Cardiac muscle cell (in vitro differentiated cells and primary cell): ENCODE measurements around the gene ERC1. TPM values are rescaled to one million over a fixed set of nuclear protein-coding genes. Genes with fewer than 3 reads are reported as not detected.

Source experiments
- DNase-seq, 2 donors: peaks; one replicate each; pipeline versions ENCODE4 v3.0.0 to v3.0.0-alpha.2; 2010 to 2017; ENCODE audit warnings: low read depth in 1 of 2, low spot score in 1 of 2
- H3K27ac ChIP-seq: fragments of 200-600 bp; sonication (generic); 2 replicates; pipeline ENCODE4 v1.5.1; 2016
- H3K27me3 ChIP-seq: fragments of 200-600 bp; sonication (generic); 2 replicates; pipeline ENCODE4 v1.6.0; 2016; ENCODE audit warnings: control low read depth
- H3K36me3 ChIP-seq: fragments of 200-600 bp; sonication (generic); 2 replicates; pipeline ENCODE4 v1.5.1; 2016; ENCODE audit warnings: control low read depth
- H3K4me1 ChIP-seq: fragments of 200-600 bp; sonication (generic); 2 replicates; pipeline ENCODE4 v1.8.1; 2017; ENCODE audit warnings: low read depth, mild to moderate bottlenecking, mixed run types
- H3K4me3 ChIP-seq: fragments of 200-600 bp; sonication (generic); 2 replicates; pipeline ENCODE4 v1.5.1; 2016; ENCODE audit warnings: mild to moderate bottlenecking
- H3K9me3 ChIP-seq: fragments of 200-600 bp; sonication (generic); 2 replicates; pipeline ENCODE4 v1.5.1; 2017; ENCODE audit warnings: low read depth, mild to moderate bottlenecking, control low read depth
- CTCF ChIP-seq: IDR thresholded peaks from 2 replicates; pipeline ENCODE4 v1.5.1; 2012; ENCODE audit warnings: low read depth, mild to moderate bottlenecking, low read length
- polyA plus RNA-seq: library from polyadenylated mRNA; unstranded; fragments of >200 nt; fragmentation: Nextera tagmentation; extraction: Ambion mirVana; gene quantifications from 2 replicates; pipeline ENCODE4 v1.2.1, GENCODE V29; 2016
- total RNA-seq: library from RNA; depleted of rRNA; stranded (reverse); fragments of >200 nt; gene quantifications from 2 replicates; pipeline ENCODE4 v1.2.3, GENCODE V29; 2016

The ERC1 gene
- total and polyA plus RNA-seq, 2 experiments from 2014 or later, result 34.1 to 46.3 TPM

DNA sequence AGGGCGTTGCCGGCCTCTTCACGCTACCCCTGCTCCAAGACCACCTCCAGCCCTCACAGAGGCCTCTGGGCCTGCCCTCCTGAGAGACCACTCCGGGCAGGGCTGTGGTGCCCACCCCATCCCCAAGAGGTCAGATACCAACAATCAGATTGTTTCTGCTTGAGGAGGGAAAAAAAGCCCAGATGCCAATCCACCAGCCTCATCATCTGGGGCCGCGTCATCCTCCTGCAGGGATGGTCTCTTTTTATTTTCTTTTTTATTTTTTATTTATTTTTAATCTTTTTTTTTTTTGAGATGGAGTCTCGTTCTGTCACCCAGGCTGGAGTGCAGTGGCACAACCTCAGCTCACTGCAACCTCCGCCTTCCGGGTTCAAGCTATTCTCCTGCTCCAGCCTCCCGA, 510.0 kb downstream of the ERC1 start:
- no peak for TF ChIP-seq CTCF
- no peak overlapping the region for H3K4me3 ChIP-seq
- no peak overlapping the region for H3K27ac ChIP-seq
- no peaks in the 10 kb centered on the region for H3K4me1 ChIP-seq
- no peaks in the 10 kb centered on the region for H3K27me3 ChIP-seq
- DNase-seq, result no peak
- H3K36me3 ChIP-seq, result no peaks in the 10 kb centered on the region
- H3K9me3 ChIP-seq, result no peaks in the 10 kb centered on the region

GRCh38 chr12:1501695-1502378, 510.8 kb downstream of the ERC1 start:
- peak overlapping the region; percentile 21 for H3K27ac ChIP-seq
- no peak for DNase-seq
- no peaks in the 10 kb centered on the region for H3K27me3 ChIP-seq
- H3K9me3 ChIP-seq, result no peaks in the 10 kb centered on the region
- H3K36me3 ChIP-seq, result no peaks in the 10 kb centered on the region
- TF ChIP-seq CTCF, result no peak
- H3K4me1 ChIP-seq, result no peaks in the 10 kb centered on the region
- H3K4me3 ChIP-seq, result no peak overlapping the region

DNA sequence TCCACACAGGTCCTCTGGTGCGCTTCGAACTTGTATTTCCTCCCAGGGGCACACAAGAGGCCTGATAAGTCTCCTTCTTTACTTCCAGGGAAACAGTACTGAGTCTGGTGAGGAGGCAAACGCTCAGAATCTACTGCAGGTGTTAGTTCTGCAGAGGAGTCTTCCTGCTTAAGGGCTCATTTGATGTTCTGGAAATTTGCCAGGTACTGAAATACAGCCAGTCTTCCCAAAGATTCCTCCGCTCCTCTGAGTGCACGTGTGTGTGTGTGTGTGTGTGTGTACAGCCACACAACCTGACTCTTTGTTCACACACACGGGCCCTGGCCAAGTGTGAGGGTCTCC, 511.3 kb downstream of the ERC1 start:
- Histone ChIP-seq H3K36me3 (no peaks in the 10 kb centered on the region), H3K4me3 (no peak overlapping the region), H3K27ac (peak overlapping the region; percentile 21), H3K9me3 (no peaks in the 10 kb centered on the region), H3K4me1 (no peaks in the 10 kb centered on the region), H3K27me3 (no peaks in the 10 kb centered on the region)
- DNase-seq, result peak in 1 of 2 donors; percentile 43
- TF ChIP-seq CTCF, result no peak

- no peak for TF ChIP-seq CTCF
- H3K9me3 ChIP-seq, result no peaks in the 10 kb centered on the region
- no peaks in the 10 kb centered on the region for H3K4me1 ChIP-seq
- no peak overlapping the region for H3K4me3 ChIP-seq
- H3K36me3 ChIP-seq, result no peaks in the 10 kb centered on the region
- DNase-seq, result peak in 1 of 2 donors; percentile 6
- no peak overlapping the region for H3K27ac ChIP-seq
- no peaks in the 10 kb centered on the region for H3K27me3 ChIP-seq
Measured at GRCh38 chr12:1502831-1503230, 511.8 kb downstream of the ERC1 start.

GRCh38 chr12:1503281-1503711, 512.3 kb downstream of the ERC1 start:
- H3K9me3 ChIP-seq, result no peaks in the 10 kb centered on the region
- H3K4me3 ChIP-seq, result no peak overlapping the region
- DNase-seq, result no peak
- no peak for TF ChIP-seq CTCF
- H3K4me1 ChIP-seq, result no peaks in the 10 kb centered on the region
- no peaks in the 10 kb centered on the region for H3K36me3 ChIP-seq
- H3K27me3 ChIP-seq, result no peaks in the 10 kb centered on the region
- no peak overlapping the region for H3K27ac ChIP-seq
